K562 (cell line): ENCODE data around the gene GALNT17. TPM values are rescaled to one million over a fixed set of nuclear protein-coding genes. Genes with fewer than 3 reads are reported as not detected.

Experiments used
- ATAC-seq: fragments of 200-7000 bp; cut with Tn5 transposase; 3 replicates; pipeline ENCODE4 v1.9.1; 2020; ENCODE audit warnings: moderate library complexity
- BruUV-seq: library from RNA; stranded (reverse); fragments of 400-500 nt; replicated peaks from 2 replicates; lab custom pipeline; 2021; lab: Mats Ljungman, UMichigan
- CTCF ChIA-PET: fragments of 300-600 bp; formaldehyde crosslinking; extraction: SDS; loops from one replicate; lab custom pipeline; 2021; ENCODE audit warnings: low intra/inter-chr PET ratio; lab: Yijun Ruan, JAX
- POLR2A ChIA-PET: fragments of 300-600, 350-650 bp; sonication (Branson Sonifier 250); formaldehyde crosslinking; extraction: SDS; loops from one replicate; lab custom pipeline; 2021; ENCODE audit warnings: antibody characterized with exemption, inconsistent platforms; lab: Yijun Ruan, JAX
- DNase-seq, 4 experiments: peaks; one replicate each; pipeline versions ENCODE4 v3.0.0 to v3.0.0-alpha.2; 2011 to 2018; ENCODE audit warnings: low spot score in 3 of 4, mixed read lengths in 3 of 4; ENCODE audit errors: extremely low read depth in 1 of 4
- FAIRE-seq: peaks from 2 replicates; lab custom pipeline; 2011; peaks lifted over from hg19 to GRCh38; lab: Jason Lieb, UNC
- H2AFZ ChIP-seq: 2 replicates; pipeline ENCODE4 v1.6.0; 2011; ENCODE audit warnings: low read depth, low read length, control low read depth, inconsistent platforms
- H3K27ac ChIP-seq: fragments of 200-600 bp; 3 replicates; pipeline ENCODE4 v1.8.0; 2011; ENCODE audit warnings: low read depth, mild to moderate bottlenecking, control low read depth, inconsistent platforms, low read length, moderate library complexity, mixed read lengths; ENCODE audit errors: extremely low read depth
- H3K27me3 ChIP-seq, 2 experiments: fragments of 300-600 bp in 1 of 2; 2 replicates in 1 of 2; 3 replicates in 1 of 2; pipeline versions ENCODE4 v1.6.0 to v1.8.0; 2011; ENCODE audit warnings: inconsistent platforms in 2 of 2, low read length in 2 of 2, mild to moderate bottlenecking in 1 of 2, mixed read lengths in 1 of 2, moderate library complexity in 1 of 2; ENCODE audit not compliant: control insufficient read depth in 2 of 2, insufficient read depth in 2 of 2
- H3K36me3 ChIP-seq: fragments of 300-600 bp; 3 replicates; pipeline ENCODE4 v1.8.0; 2011; ENCODE audit warnings: mild to moderate bottlenecking, low read length, inconsistent platforms; ENCODE audit not compliant: control insufficient read depth, insufficient read depth
- H3K4me1 ChIP-seq, 2 experiments: fragments of 200-600 bp in 1 of 2; replicated peaks in 1 of 2; 2 replicates in 1 of 2; 3 replicates in 1 of 2; pipeline versions ENCODE4 v1.5.1 to v1.8.0; 2011; ENCODE audit warnings: inconsistent platforms in 2 of 2, low read length in 2 of 2, mild to moderate bottlenecking in 1 of 2, mixed read lengths in 1 of 2, moderate library complexity in 1 of 2; ENCODE audit not compliant: control insufficient read depth in 2 of 2, insufficient read depth in 2 of 2
- H3K4me2 ChIP-seq: 2 replicates; pipeline ENCODE4 v1.6.1; 2011; ENCODE audit warnings: low read length, control low read depth, inconsistent platforms, mixed read lengths; ENCODE audit not compliant: insufficient read depth
- H3K4me3 ChIP-seq: fragments of 200-600 bp; sonication (generic), shearing (Covaris generic); 2 replicates; pipeline ENCODE4 v1.5.1; 2016; ENCODE audit warnings: control low read depth, inconsistent platforms
- H3K79me2 ChIP-seq: fragments of 200-600 bp; 3 replicates; pipeline ENCODE4 v1.8.0; 2011; ENCODE audit warnings: low read length, inconsistent platforms; ENCODE audit not compliant: control insufficient read depth, insufficient read depth
- H3K9ac ChIP-seq, 2 experiments: 2 replicates each; pipeline versions ENCODE4 v1.6.0 to v1.6.1; 2011; ENCODE audit warnings: low read depth in 2 of 2, low read length in 2 of 2, control low read depth in 1 of 2, inconsistent platforms in 1 of 2, mild to moderate bottlenecking in 1 of 2, mixed read lengths in 1 of 2; ENCODE audit not compliant: insufficient read depth in 1 of 2
- H3K9me1 ChIP-seq: one replicate; pipeline ENCODE4 v1.6.0; 2011; ENCODE audit warnings: inconsistent platforms, mild to moderate bottlenecking, low read length, moderate library complexity; ENCODE audit not compliant: control insufficient read depth, insufficient read depth
- H3K9me3 ChIP-seq: replicated peaks from 2 replicates; pipeline ENCODE4 v1.5.1; 2011; ENCODE audit warnings: low read depth, low read length, inconsistent platforms; ENCODE audit not compliant: control insufficient read depth, insufficient read depth
- H4K20me1 ChIP-seq: replicated peaks from 2 replicates; pipeline ENCODE4 v1.6.1; 2011; ENCODE audit warnings: low read length, inconsistent platforms, mixed read lengths; ENCODE audit not compliant: control insufficient read depth, insufficient read depth
- DPF2 ChIP-seq: fragments of 450-650 bp; IDR thresholded peaks from 2 replicates; pipeline ENCODE4 v1.6.1; 2016
- ESRRB ChIP-seq: fragments of 250-450 bp; sonication (Bioruptor Pico); IDR thresholded peaks from 2 replicates; pipeline ENCODE4 v1.5.0; 2020; ENCODE audit warnings: mild to moderate bottlenecking, moderate library complexity, borderline replicate concordance
- FOSL1 ChIP-seq: fragments of 200-800 bp; sonication (Bioruptor generic); conservative IDR thresholded peaks from 2 replicates; pipeline ENCODE4 v1.6.1; 2016; ENCODE audit warnings: missing genetic modification characterization, missing compliant biosample characterization
- HNRNPH1 ChIP-seq: fragments of 200-400 bp; formaldehyde crosslinking; optimal IDR thresholded peaks from 2 replicates; pipeline ENCODE3; 2017; ENCODE audit warnings: low read depth, mild to moderate bottlenecking, low read length, moderate library complexity
- KDM4B ChIP-seq, 2 experiments: fragments of 450-650 bp in 1 of 2; sonication (generic) in 1 of 2; IDR thresholded peaks; 2 replicates each; pipeline ENCODE4 v1.6.1; 2016 to 2017; ENCODE audit warnings: borderline replicate concordance in 2 of 2, antibody characterized with exemption in 1 of 2, low read depth in 1 of 2, mild to moderate bottlenecking in 1 of 2
- MED1 ChIP-seq: sonication (generic); formaldehyde crosslinking; IDR thresholded peaks from 2 replicates; pipeline ENCODE4 v1.8.1; 2023; ENCODE audit warnings: missing genetic modification reagents, borderline replicate concordance
- PHB2 ChIP-seq: fragments of 450-650 bp; IDR thresholded peaks from 2 replicates; pipeline ENCODE4 v1.6.1; 2017; ENCODE audit warnings: low read depth
- POLR2B ChIP-seq: fragments of 450-650 bp; IDR thresholded peaks from 2 replicates; pipeline ENCODE4 v1.6.1; 2018; ENCODE audit warnings: low read depth; ENCODE audit not compliant: partially characterized antibody
- TAF1 ChIP-seq: IDR thresholded peaks from 2 replicates; pipeline ENCODE4 v1.6.1; 2011; ENCODE audit warnings: mild to moderate bottlenecking, low read length, moderate library complexity; ENCODE audit not compliant: insufficient read depth, control insufficient read depth, severe bottlenecking; ENCODE audit errors: extremely low read depth
- XRCC3 ChIP-seq: fragments of 450-650 bp; IDR thresholded peaks from 2 replicates; pipeline ENCODE4 v1.6.1; 2017; ENCODE audit warnings: mild to moderate bottlenecking, moderate library complexity
- ZNF668 ChIP-seq: fragments of 250-450 bp; sonication (Bioruptor Pico); IDR thresholded peaks from 2 replicates; pipeline ENCODE4 v1.8.0; 2022; ENCODE audit warnings: mild to moderate bottlenecking, inconsistent platforms
- ZNF780A ChIP-seq: fragments of 250-450 bp; sonication (Bioruptor Pico); IDR thresholded peaks from 2 replicates; pipeline ENCODE4 v1.5.0; 2021; ENCODE audit warnings: mild to moderate bottlenecking
- WGBS: fragments of 100-300 bp; shearing (Covaris generic); methylation state at CpG from one replicate; pipeline ENCODE4 v1.1.6; 2016; ENCODE audit warnings: low coverage, mixed read lengths; ENCODE audit not compliant: insufficient coverage; ENCODE audit errors: missing lambda C conversion rate; 5-methylcytosine and 5-hydroxymethylcytosine counted together
- in situ Hi-C: fragments of 300-500 bp; cut with MboI; formaldehyde crosslinking; loops from 4 replicates; pipeline ENCODE4 v1.15.0; 2018; ENCODE audit warnings: inconsistent platforms, mixed read lengths
- intact Hi-C: fragments of 100-400 bp; cut with micrococcal nuclease; formaldehyde crosslinking; loops from 2 replicates; pipeline ENCODE4 v1.14.2; 2022
- polyA plus RNA-seq, 8 experiments: library from polyadenylated mRNA; depleted of rRNA in 4 of 8; stranded (reverse) in 5 of 8; unstranded in 3 of 8; fragments of >200 nt; fragmentation: Nextera tagmentation in 2 of 8; fragmentation: Illumina TruSeq in 1 of 8; extraction: Ambion mirVana in 2 of 8; extraction: Trizol in 1 of 8; gene quantifications; 2 replicates each; pipeline versions ENCODE4 v1.2.1 to v1.2.3, GENCODE V29; 2011 to 2014; ENCODE audit warnings: inconsistent platforms in 1 of 8, missing spikeins in 1 of 8
- total RNA-seq, 7 experiments: library from RNA; depleted of rRNA in 6 of 7; stranded (reverse); fragments of >200 nt in 6 of 7; fragmentation: Illumina TruSeq in 2 of 7; extraction: Trizol in 2 of 7; gene quantifications; 2 replicates each; pipeline versions ENCODE4 v1.2.1 to v1.2.3, GENCODE V29; 2011 to 2021; ENCODE audit warnings: low replicate concordance in 1 of 7

The GALNT17 gene
- total and polyA plus RNA-seq, 9 of the 15 experiments (the other 6 are each of a cell fraction or from before 2014, with no cell fraction given), result not detected

DNA sequence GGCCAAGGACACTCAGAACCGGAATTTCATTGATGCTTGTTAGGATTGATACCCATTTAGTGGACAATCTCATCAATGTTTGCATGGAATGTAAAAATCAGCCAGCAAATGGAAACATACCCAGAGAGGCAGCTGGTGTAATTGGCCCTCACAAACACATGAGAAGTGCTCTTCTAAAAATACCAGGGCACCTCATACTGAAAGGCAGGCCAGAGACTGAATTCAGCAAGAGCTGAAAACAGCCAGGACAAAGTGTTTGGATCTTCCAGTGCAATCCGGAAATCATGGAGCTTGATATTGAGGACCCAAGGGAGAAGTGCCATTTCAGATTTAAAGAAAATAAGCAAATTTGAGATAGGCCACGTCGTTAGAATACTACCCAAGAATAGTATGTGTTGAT is 498.6 kb downstream of the GALNT17 start (continued):
- TF ChIP-seq HNRNPH1 (no peak), DPF2 (no peak), POLR2B (no peak), KDM4B (IDR thresholded peaks at IDR 0.05; ENCODE audit: borderline replicate concordance in 2 of 2, low read depth in 1 of 2) (no peak), PHB2 (no peak), XRCC3 (no peak), ZNF780A (CRISPR knock-in tag) (no peak), TAF1 (no peak), MED1 (CRISPR knock-in tag) (no peak)
- TF ChIP-seq, all 486 proteins: peak for 0

GRCh38 chr7:71633551-71634008 is 501.6 kb downstream of the GALNT17 start:
- H3K9me1 ChIP-seq, result no peaks in the 10 kb centered on the region
- DNase-seq, result no peak
- no peak overlapping the region for H3K4me2 ChIP-seq
- no peak overlapping the region for H3K4me3 ChIP-seq
- H3K79me2 ChIP-seq, result no peaks in the 10 kb centered on the region
- H3K36me3 ChIP-seq, result no peaks in the 10 kb centered on the region
- POLR2A ChIA-PET, result no interaction called here
- H2AFZ ChIP-seq, result no peak overlapping the region
- no peak for TF ChIP-seq ZNF668
- TF ChIP-seq ESRRB, result no peak
- TF ChIP-seq FOSL1 (tag), result peak; percentile 64; the same call in 1 of the 2 replicates
- TF ChIP-seq, all 486 proteins: peak for 1
- in situ Hi-C loops (no loop called here), intact Hi-C loops (no loop called here)
- FAIRE-seq (no peak), ATAC-seq (no peak)
- Histone ChIP-seq H3K27ac (no peak overlapping the region), H3K4me1 (no peaks in the 10 kb centered on the region), H3K9me3 (no peaks in the 10 kb centered on the region), H4K20me1 (no peaks in the 10 kb centered on the region; the same call in 1 of the 2 replicates), H3K9ac (no peak overlapping the region), H3K27me3 (peaks cover 2 to 10% of the 10 kb centered on the region in 2 experiments; a peak in 3 of 5 replicates)
- CTCF ChIA-PET, result no interaction called here
- BruUV-seq, result no TSS peak
- WGBS, result under 1% methylated on average over 6 of the region's 6 CpGs
